ENCODE measurements around the gene SCARB1. TPM values are rescaled to one million over a fixed set of nuclear protein-coding genes. Genes with fewer than 3 reads are reported as not detected.

Gene SCARB1
- total RNA-seq, 6 experiments from 2014 or later, result 128 to 359 (median 214) TPM

- DNase-seq (no peak), ATAC-seq (no peak)
- Histone ChIP-seq H3K36me3 (peaks cover 0 to 53% (median 25%) of the 10 kb centered on the region in 4 donors), H3K9me3 (no peaks in the 10 kb centered on the region), H3K27me3 (no peaks in the 10 kb centered on the region), H3K4me1 (peaks cover 0 to 13% (median 5%) of the 10 kb centered on the region in 4 donors), H3K27ac (no peak overlapping the region), H3K4me3 (no peak overlapping the region)
- intact Hi-C loops (cut with DNase I), result loop anchor here in 1 of 2 donors (10.0 kb wide), 1 partner anchor 77 kb away; no protein-coding TSS in a partner anchor
- TF ChIP-seq POLR2A (IDR thresholded peaks at IDR 0.05) (no peak), CTCF (IDR thresholded peaks at IDR 0.05) (no peak)
- WGBS (ENCODE audit: insufficient coverage, low coverage, low lambda C conversion rate, missing lambda C conversion rate), result 52% methylated on average over 2 of the region's 2 CpGs
Measured at GRCh38 chr12:124808272-124808671, 55.4 kb downstream of the SCARB1 start.

GRCh38 chr12:124805876-124806668 lies 57.6 kb downstream of the SCARB1 start:
- peaks cover 0 to 13% (median 5%) of the 10 kb centered on the region in 4 donors for H3K4me1 ChIP-seq
- peaks cover 0 to 48% (median 19%) of the 10 kb centered on the region in 4 donors for H3K36me3 ChIP-seq
- no peak overlapping the region for H3K4me3 ChIP-seq
- H3K27me3 ChIP-seq, result no peaks in the 10 kb centered on the region
- DNase-seq (peak in 1 of 3 donors; percentile 28), ATAC-seq (no peak)
- TF ChIP-seq POLR2A (IDR thresholded peaks at IDR 0.05), result no peak
- TF ChIP-seq CTCF (IDR thresholded peaks at IDR 0.05), result no peak
- 92% methylated on average over 15 of the region's 25 CpGs for WGBS (ENCODE audit: insufficient coverage, low coverage, low lambda C conversion rate, missing lambda C conversion rate)
- no peak overlapping the region for H3K27ac ChIP-seq
- no peaks in the 10 kb centered on the region for H3K9me3 ChIP-seq
- intact Hi-C loops (cut with DNase I), result loop anchor here in 1 of 2 donors (10.0 kb wide), 1 partner anchor 79 kb away; no protein-coding TSS in a partner anchor

GRCh38 chr12:124805050-124805449 lies 58.6 kb downstream of the SCARB1 start:
- H3K27me3 ChIP-seq, result no peaks in the 10 kb centered on the region
- no peak for TF ChIP-seq POLR2A (IDR thresholded peaks at IDR 0.05)
- ATAC-seq, result no peak
- DNase-seq, result no peak
- intact Hi-C loops (cut with DNase I), result loop anchor here in 1 of 2 donors (10.0 kb wide), 1 partner anchor 80 kb away; no protein-coding TSS in a partner anchor
- peak overlapping the region; percentile 60 to 73 (median 63) for H3K27ac ChIP-seq
- no peaks in the 10 kb centered on the region for H3K9me3 ChIP-seq
- H3K4me1 ChIP-seq, result peaks cover 0 to 13% (median 5%) of the 10 kb centered on the region in 4 donors
- peaks cover 0 to 52% (median 21%) of the 10 kb centered on the region in 4 donors for H3K36me3 ChIP-seq
- 82% methylated on average over 3 of the region's 3 CpGs for WGBS (ENCODE audit: insufficient coverage, low coverage, low lambda C conversion rate, missing lambda C conversion rate)
- no peak overlapping the region for H3K4me3 ChIP-seq

GRCh38 chr12:124804011-124804621 lies 59.5 kb downstream of the SCARB1 start:
- H3K27me3 ChIP-seq, result no peaks in the 10 kb centered on the region
- H3K4me1 ChIP-seq, result peaks cover 0 to 13% (median 5%) of the 10 kb centered on the region in 4 donors
- no peak overlapping the region for H3K4me3 ChIP-seq
- peak overlapping the region; percentile 60 to 73 (median 63) for H3K27ac ChIP-seq
- peaks cover 0 to 54% (median 19%) of the 10 kb centered on the region in 4 donors for H3K36me3 ChIP-seq
- peak in 1 of 4 donors; percentile 5 for TF ChIP-seq CTCF (IDR thresholded peaks at IDR 0.05)
- no peak for TF ChIP-seq POLR2A (IDR thresholded peaks at IDR 0.05)
- ATAC-seq (peak; percentile 82 to 92 (median 88)), DNase-seq (peak; percentile 73 to 87 (median 85))
- intact Hi-C loops (cut with DNase I), result loop anchor here in 1 of 2 donors (10.0 kb wide), 1 partner anchor 81 kb away; no protein-coding TSS in a partner anchor
- whole genome bisulfite sequencing (ENCODE audit: insufficient coverage, low coverage, low lambda C conversion rate, missing lambda C conversion rate), result 47% methylated on average over 3 of the region's 9 CpGs
- no peaks in the 10 kb centered on the region for H3K9me3 ChIP-seq

All from right lobe of liver (tissue), 6 donors.